Activated CD4-positive, alpha-beta T cell treated with anti-CD3 and anti-CD28 coated beads, Interleukin-2, amount 10 ng/mL, durations not matched to agents 7 days and 5 days (primary cell): Measurements from ENCODE around the gene SS18L1. TPM values are rescaled to one million over a fixed set of nuclear protein-coding genes. Genes with fewer than 3 reads are reported as not detected.
"Not testable (repeated sequence)": the region's sequence is repeated elsewhere in the genome, so short reads cannot be mapped to it uniquely, and the experiment has no call there.

Source experiments
- CTCF ChIA-PET: fragments of 350-600 bp; sonication (Branson Sonifier 250); formaldehyde crosslinking; loops from one replicate; lab custom pipeline; 2021; ENCODE audit warnings: antibody characterized with exemption; lab: Charles Lee
- POLR2A ChIA-PET: fragments of 350-600 bp; sonication (Branson Sonifier 250); formaldehyde crosslinking; loops from one replicate; lab custom pipeline; 2021; ENCODE audit warnings: antibody characterized with exemption; lab: Charles Lee
- DNase-seq: peaks from one replicate; pipeline ENCODE4 v3.0.0-alpha.2; 2020
- H3K27ac Mint-ChIP-seq: one replicate; pipeline ENCODE4 v1.8.0; 2021; ENCODE audit warnings: mild to moderate bottlenecking, moderate library complexity, mixed read lengths
- H3K27me3 Mint-ChIP-seq: one replicate; pipeline ENCODE4 v1.8.0; 2021; ENCODE audit warnings: mixed read lengths
- H3K36me3 Mint-ChIP-seq: one replicate; pipeline ENCODE4 v1.8.0; 2021; ENCODE audit warnings: low read depth, mixed read lengths
- H3K4me1 Mint-ChIP-seq: one replicate; pipeline ENCODE4 v1.8.0; 2021; ENCODE audit warnings: mixed read lengths
- H3K4me3 Mint-ChIP-seq: one replicate; pipeline ENCODE4 v1.8.0; 2021; ENCODE audit warnings: mild to moderate bottlenecking, moderate library complexity, mixed read lengths
- H3K9me3 Mint-ChIP-seq: one replicate; pipeline ENCODE4 v1.8.0; 2021; ENCODE audit warnings: mixed read lengths
- total RNA-seq, 2 experiments: library from RNA; stranded (reverse); gene quantifications; one replicate each; pipeline ENCODE4 v1.2.3, GENCODE V29; 2021

SS18L1 gene
- total RNA-seq, 2 experiments from 2014 or later = 17.3 to 19.7 TPM

- CTCF ChIA-PET = no interaction called here
- Mint-ChIP-seq H3K27me3 (no peaks in the 10 kb centered on the region), H3K9me3 (no peaks in the 10 kb centered on the region), H3K4me3 (peak overlapping the region; percentile 81), H3K4me1 (peaks cover 54% of the 10 kb centered on the region), H3K36me3 (peaks cover 20% of the 10 kb centered on the region), H3K27ac (peak overlapping the region; percentile 82)
- peak; percentile 60 for DNase-seq
- POLR2A ChIA-PET = no interaction called here
Observed at GRCh38 chr20:62143957-62144825, 622 bp downstream of the SS18L1 start.

DNA sequence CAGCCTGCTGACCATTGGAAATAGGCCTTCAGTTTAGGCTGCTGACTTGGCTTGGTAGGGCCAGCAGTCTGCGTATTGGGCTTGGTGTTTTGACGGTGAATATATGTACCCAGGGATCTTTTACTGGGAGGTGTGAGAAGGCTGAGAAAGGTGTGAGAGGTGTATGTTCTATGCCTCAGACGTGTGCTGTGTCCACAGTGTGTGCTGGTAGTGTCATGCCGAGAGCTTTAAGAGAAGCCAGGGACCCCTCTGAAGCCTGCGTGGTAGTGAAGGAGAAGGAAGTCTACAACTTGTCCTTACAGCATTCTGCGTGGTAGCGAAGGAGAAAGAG, 2.1 kb downstream of the SS18L1 start:
- Mint-ChIP-seq H3K4me3 (peak overlapping the region; percentile 81), H3K9me3 (no peaks in the 10 kb centered on the region), H3K27ac (no peak overlapping the region), H3K36me3 (peaks cover 8% of the 10 kb centered on the region), H3K4me1 (peaks cover 43% of the 10 kb centered on the region), H3K27me3 (no peaks in the 10 kb centered on the region)
- no peak for DNase-seq
- POLR2A ChIA-PET = no interaction called here
- CTCF ChIA-PET = no interaction called here

- Mint-ChIP-seq H3K27me3 (no peaks in the 10 kb centered on the region), H3K9me3 (no peaks in the 10 kb centered on the region), H3K36me3 (peaks cover 5% of the 10 kb centered on the region), H3K4me3 (no peak overlapping the region), H3K27ac (no peak overlapping the region), H3K4me1 (peaks cover 37% of the 10 kb centered on the region)
- no peak for DNase-seq
- CTCF ChIA-PET = no interaction called here
- POLR2A ChIA-PET = no interaction called here
Observed at GRCh38 chr20:62146019-62146755, 2.6 kb downstream of the SS18L1 start.

DNA sequence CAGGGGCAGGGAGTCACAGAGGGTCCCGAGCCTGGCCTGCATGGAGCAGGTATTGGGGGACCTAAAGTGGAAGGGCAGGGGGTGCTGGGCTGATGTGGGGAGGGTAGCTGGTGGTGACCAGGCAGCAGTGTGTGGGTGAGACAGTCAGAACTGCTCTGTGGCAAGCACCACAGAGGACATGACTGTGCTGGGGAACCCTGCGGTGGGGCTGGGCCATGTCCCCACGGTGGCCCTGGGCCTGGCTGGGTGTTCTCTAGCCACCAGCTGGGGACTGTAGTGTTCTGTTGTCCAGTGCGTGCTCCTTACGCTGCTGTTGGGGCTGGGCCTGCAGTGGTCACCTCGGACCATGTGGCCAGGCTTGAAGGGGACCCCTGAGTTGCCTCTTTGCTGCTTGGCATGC, 3.6 kb downstream of the SS18L1 start:
- ChIA-PET POLR2A (no interaction called here), CTCF (no interaction called here)
- peaks cover 28% of the 10 kb centered on the region for H3K4me1 Mint-ChIP-seq
- no peaks in the 10 kb centered on the region for H3K9me3 Mint-ChIP-seq
- H3K27me3 Mint-ChIP-seq = no peaks in the 10 kb centered on the region
- no peak for DNase-seq
- H3K27ac Mint-ChIP-seq = no peak overlapping the region
- peaks cover 4% of the 10 kb centered on the region for H3K36me3 Mint-ChIP-seq
- no peak overlapping the region for H3K4me3 Mint-ChIP-seq

DNA sequence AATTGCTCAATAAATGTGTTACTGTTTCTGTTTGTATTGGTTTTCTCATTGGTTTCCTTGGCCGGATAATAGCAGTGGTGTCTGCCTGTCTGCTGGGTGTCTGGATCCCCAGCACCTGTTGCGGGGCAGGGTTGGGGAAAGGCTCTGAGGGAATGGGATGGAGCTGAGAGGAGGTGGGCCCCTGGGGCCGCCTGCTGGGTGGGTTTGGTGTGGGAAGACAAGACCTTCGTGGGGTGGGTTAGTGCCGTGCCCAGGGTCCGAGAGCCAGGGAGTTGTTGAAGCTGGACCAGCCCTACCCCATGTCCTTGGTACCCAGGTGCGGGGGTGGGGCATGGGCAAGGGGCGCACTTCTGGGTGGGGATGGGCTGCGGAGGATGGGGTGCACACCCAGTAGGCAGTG, 4.0 kb downstream of the SS18L1 start:
- H3K36me3 Mint-ChIP-seq = peaks cover 8% of the 10 kb centered on the region
- peaks cover 2% of the 10 kb centered on the region for H3K9me3 Mint-ChIP-seq
- ChIA-PET CTCF (no interaction called here), POLR2A (no interaction called here)
- H3K4me3 Mint-ChIP-seq = no peak overlapping the region
- peaks cover 27% of the 10 kb centered on the region for H3K4me1 Mint-ChIP-seq
- no peak for DNase-seq
- H3K27me3 Mint-ChIP-seq = no peaks in the 10 kb centered on the region
- H3K27ac Mint-ChIP-seq = no peak overlapping the region

- POLR2A ChIA-PET, DNase-seq, H3K27ac Mint-ChIP-seq, CTCF ChIA-PET, H3K4me3 Mint-ChIP-seq, H3K27me3 Mint-ChIP-seq, H3K9me3 Mint-ChIP-seq: not testable (repeated sequence)
- H3K4me1 Mint-ChIP-seq = peaks cover 27% of the 10 kb centered on the region
- peaks cover 15% of the 10 kb centered on the region for H3K36me3 Mint-ChIP-seq
Observed at GRCh38 chr20:62148383-62148782, 4.8 kb downstream of the SS18L1 start.

DNA sequence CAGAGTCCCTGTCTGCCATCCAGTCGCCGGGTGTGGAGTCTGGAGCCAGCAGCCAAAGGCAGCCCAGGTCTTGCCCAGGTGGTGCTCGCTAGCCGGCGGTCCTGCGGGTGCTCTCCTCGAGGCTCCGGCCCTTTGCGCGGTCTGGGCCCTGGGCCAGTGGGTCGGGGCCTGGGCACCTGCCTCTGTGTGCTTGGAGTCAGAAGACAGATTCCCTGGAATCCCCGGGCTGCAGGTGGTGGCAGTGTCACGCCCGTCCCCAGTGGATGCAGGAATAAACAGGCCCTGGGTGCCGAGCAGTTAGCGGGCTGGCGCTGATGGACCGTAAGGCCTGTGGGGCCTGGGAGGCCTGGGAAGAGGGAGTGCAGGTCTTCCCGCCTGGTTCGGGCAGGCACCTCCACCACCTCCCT, 5.3 kb downstream of the SS18L1 start:
- H3K36me3 Mint-ChIP-seq = peaks cover 20% of the 10 kb centered on the region
- no peak overlapping the region for H3K27ac Mint-ChIP-seq
- peaks cover 15% of the 10 kb centered on the region for H3K9me3 Mint-ChIP-seq
- no peak for DNase-seq
- H3K27me3 Mint-ChIP-seq = no peaks in the 10 kb centered on the region
- POLR2A ChIA-PET = no interaction called here
- CTCF ChIA-PET = no interaction called here
- no peak overlapping the region for H3K4me3 Mint-ChIP-seq
- H3K4me1 Mint-ChIP-seq = peaks cover 27% of the 10 kb centered on the region

GRCh38 chr20:62149532-62150309, 6.2 kb downstream of the SS18L1 start:
- ChIA-PET CTCF (no interaction called here), POLR2A (no interaction called here)
- peaks cover 28% of the 10 kb centered on the region for H3K36me3 Mint-ChIP-seq
- H3K9me3 Mint-ChIP-seq = peaks cover 16% of the 10 kb centered on the region
- H3K27ac Mint-ChIP-seq = no peak overlapping the region
- H3K4me1 Mint-ChIP-seq = peaks cover 23% of the 10 kb centered on the region
- H3K4me3 Mint-ChIP-seq = no peak overlapping the region
- H3K27me3 Mint-ChIP-seq = no peaks in the 10 kb centered on the region
- DNase-seq = no peak

DNA sequence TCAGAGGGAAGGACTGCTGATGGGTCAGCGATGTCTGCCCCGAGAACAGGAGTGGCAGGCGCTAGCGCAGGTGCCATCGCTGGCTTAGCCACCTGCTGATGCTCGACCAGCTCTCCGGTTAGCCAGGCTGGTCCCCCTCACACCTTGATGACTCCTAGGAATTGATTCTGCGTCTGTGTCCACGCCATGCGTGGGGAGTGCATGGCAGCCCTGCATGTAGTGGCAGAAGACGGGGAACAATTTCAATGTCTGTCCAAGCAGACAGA, 6.7 kb downstream of the SS18L1 start:
- H3K36me3 Mint-ChIP-seq = peaks cover 30% of the 10 kb centered on the region
- CTCF ChIA-PET = no interaction called here
- no peak overlapping the region for H3K4me3 Mint-ChIP-seq
- no peak for DNase-seq
- POLR2A ChIA-PET = no interaction called here
- peaks cover 16% of the 10 kb centered on the region for H3K9me3 Mint-ChIP-seq
- H3K27me3 Mint-ChIP-seq = no peaks in the 10 kb centered on the region
- H3K27ac Mint-ChIP-seq = no peak overlapping the region
- H3K4me1 Mint-ChIP-seq = peaks cover 17% of the 10 kb centered on the region

DNA sequence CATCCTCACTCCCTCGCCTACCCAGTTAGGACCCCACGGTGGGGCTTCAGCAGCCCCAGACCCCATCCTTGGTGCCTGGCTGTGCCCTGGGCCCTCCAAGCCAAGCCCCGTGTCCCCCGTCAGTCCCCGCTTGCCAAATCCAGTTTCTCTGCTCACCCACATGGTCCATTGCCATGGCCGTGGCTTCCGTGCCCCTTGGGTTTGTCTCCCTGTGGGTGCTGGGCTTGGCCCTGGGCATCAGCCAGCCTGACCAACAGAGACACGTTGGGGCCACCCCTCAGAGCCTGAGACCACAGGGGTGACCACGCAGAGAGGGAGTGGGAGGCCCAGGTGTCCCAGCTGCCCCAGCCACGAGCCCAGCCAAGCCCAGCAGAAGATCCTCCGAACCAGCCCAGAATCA, 7.7 kb downstream of the SS18L1 start:
- H3K27me3 Mint-ChIP-seq = no peaks in the 10 kb centered on the region
- peaks cover 16% of the 10 kb centered on the region for H3K9me3 Mint-ChIP-seq
- DNase-seq = no peak
- H3K27ac Mint-ChIP-seq = no peak overlapping the region
- CTCF ChIA-PET = no interaction called here
- peaks cover 8% of the 10 kb centered on the region for H3K4me1 Mint-ChIP-seq
- H3K4me3 Mint-ChIP-seq = no peak overlapping the region
- H3K36me3 Mint-ChIP-seq = peaks cover 37% of the 10 kb centered on the region
- POLR2A ChIA-PET = interaction anchor here (0.6 kb wide), 1 partner anchor 118 kb away, joined by 3 read pairs; no protein-coding TSS in a partner anchor

- Mint-ChIP-seq H3K27me3 (no peaks in the 10 kb centered on the region), H3K27ac (no peak overlapping the region), H3K4me3 (no peak overlapping the region), H3K9me3 (peaks cover 16% of the 10 kb centered on the region), H3K4me1 (peaks cover 8% of the 10 kb centered on the region), H3K36me3 (peaks cover 37% of the 10 kb centered on the region)
- no peak for DNase-seq
- POLR2A ChIA-PET = no interaction called here
- CTCF ChIA-PET = no interaction called here
Observed at GRCh38 chr20:62151835-62152364, 8.3 kb downstream of the SS18L1 start.

- Mint-ChIP-seq H3K4me3 (no peak overlapping the region), H3K27me3 (no peaks in the 10 kb centered on the region), H3K4me1 (peaks cover 9% of the 10 kb centered on the region), H3K36me3 (peaks cover 36% of the 10 kb centered on the region), H3K27ac (no peak overlapping the region), H3K9me3 (peaks cover 16% of the 10 kb centered on the region)
- ChIA-PET CTCF (no interaction called here), POLR2A (no interaction called here)
- no peak for DNase-seq
Observed at GRCh38 chr20:62155428-62156253, 12.1 kb downstream of the SS18L1 start.
